Thoracic aorta (tissue), 2 donors: ENCODE measurements around the gene ASZ1. TPM values are rescaled to one million over a fixed set of nuclear protein-coding genes. Genes with fewer than 3 reads are reported as not detected.
A peak's percentile ranks its signal among the peaks of the same experiment; 100 is the strongest.

Source experiments
- ATAC-seq: fragments of 150-250 bp; one replicate; pipeline ENCODE4 v1.8.0; 2017; ENCODE audit warnings: low read depth; ENCODE audit not compliant: insufficient number of reproducible peaks, low FRiP score
- DNase-seq: peaks from one replicate; pipeline ENCODE4 v3.0.0-alpha.2; 2020; ENCODE audit warnings: low spot score
- H3K27ac ChIP-seq, 2 donors: fragments of 200-600 bp; sonication (generic); 1 replicate in 1 of 2; 2 replicates in 1 of 2; pipeline ENCODE4 v1.5.1; 2016; ENCODE audit warnings: mild to moderate bottlenecking in 2 of 2, moderate library complexity in 2 of 2
- H3K27me3 ChIP-seq: fragments of 200-600 bp; sonication (generic); replicated peaks from 2 replicates; pipeline ENCODE4 v1.6.0; 2016; ENCODE audit warnings: mild to moderate bottlenecking; ENCODE audit not compliant: insufficient read depth
- H3K36me3 ChIP-seq: fragments of 200-600 bp; sonication (generic); one replicate; pipeline ENCODE4 v1.5.1; 2016
- H3K4me1 ChIP-seq, 2 donors: fragments of 200-600 bp; sonication (generic); 1 replicate in 1 of 2; 2 replicates in 1 of 2; pipeline versions ENCODE4 v1.5.1 to v1.6.0; 2016; ENCODE audit warnings: low read depth in 2 of 2, mild to moderate bottlenecking in 1 of 2; ENCODE audit not compliant: control insufficient read depth in 1 of 2
- H3K4me3 ChIP-seq: fragments of 200-600 bp; sonication (generic); 2 replicates; pipeline ENCODE4 v1.5.1; 2016; ENCODE audit warnings: mild to moderate bottlenecking
- H3K9me3 ChIP-seq: fragments of 200-600 bp; sonication (generic); 2 replicates; pipeline ENCODE4 v1.5.1; 2016
- CTCF ChIP-seq: fragments of 200-600 bp; sonication (generic); IDR thresholded peaks from one replicate; pipeline ENCODE4 v1.5.1; 2019; ENCODE audit warnings: antibody characterized with exemption
- total RNA-seq, 2 donors: library from RNA; depleted of rRNA; stranded (reverse); fragments of >200 nt; gene quantifications; one replicate each; pipeline versions ENCODE4 v1.1.0 to v1.2.3, GENCODE V29; 2016

The ASZ1 gene
- total RNA-seq, 2 donors from 2014 or later = not detected

- no peak for TF ChIP-seq CTCF
- Histone ChIP-seq H3K27ac (no peak overlapping the region), H3K36me3 (no peaks in the 10 kb centered on the region), H3K27me3 (no peaks in the 10 kb centered on the region), H3K4me3 (no peak overlapping the region), H3K9me3 (no peaks in the 10 kb centered on the region), H3K4me1 (no peaks in the 10 kb centered on the region)
- ATAC-seq = no peak
- no peak for DNase-seq
Observed at GRCh38 chr7:117459735-117460134, 32.4 kb upstream of the ASZ1 start.

DNA sequence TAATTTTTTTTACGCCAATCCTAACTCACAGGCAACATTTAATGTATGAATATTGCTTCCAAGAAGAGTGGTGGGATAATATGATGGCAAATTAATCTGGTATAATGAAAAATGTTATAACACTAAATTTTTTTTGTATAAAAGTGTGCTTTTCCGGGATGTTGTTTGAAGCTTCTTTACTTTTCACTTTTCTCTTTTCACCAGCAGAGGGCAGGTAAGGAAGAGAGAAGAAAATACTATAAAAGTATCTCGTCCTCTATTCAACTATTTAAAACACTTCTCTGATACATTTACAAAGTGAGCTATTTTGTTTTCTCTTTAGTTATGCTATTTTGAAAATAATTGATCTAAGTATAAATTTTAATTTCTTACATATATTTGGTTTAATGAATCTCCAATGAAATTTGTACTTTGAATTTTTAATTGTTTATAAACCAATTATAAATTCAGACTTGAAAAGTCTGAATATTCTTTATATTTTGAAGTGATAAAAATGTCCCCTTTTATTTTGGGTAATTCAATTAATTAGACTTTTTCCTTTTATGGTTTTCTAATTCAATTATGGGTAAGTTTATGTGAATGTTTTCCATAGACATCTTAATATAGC is 31.8 kb upstream of the ASZ1 start:
- no peak for DNase-seq
- no peak overlapping the region for H3K4me3 ChIP-seq
- no peaks in the 10 kb centered on the region for H3K9me3 ChIP-seq
- TF ChIP-seq CTCF = peak; percentile 37
- ATAC-seq = no peak
- H3K4me1 ChIP-seq = no peaks in the 10 kb centered on the region
- no peak overlapping the region for H3K27ac ChIP-seq
- H3K36me3 ChIP-seq = no peaks in the 10 kb centered on the region
- H3K27me3 ChIP-seq = no peaks in the 10 kb centered on the region

- H3K9me3 ChIP-seq = no peaks in the 10 kb centered on the region
- TF ChIP-seq CTCF = no peak
- H3K27ac ChIP-seq = no peak overlapping the region
- no peaks in the 10 kb centered on the region for H3K36me3 ChIP-seq
- no peak for ATAC-seq
- no peaks in the 10 kb centered on the region for H3K27me3 ChIP-seq
- H3K4me1 ChIP-seq = no peaks in the 10 kb centered on the region
- DNase-seq = no peak
- no peak overlapping the region for H3K4me3 ChIP-seq
Observed at GRCh38 chr7:117448655-117449054, 21.4 kb upstream of the ASZ1 start.

GRCh38 chr7:117446220-117446815 is 19.0 kb upstream of the ASZ1 start:
- ATAC-seq (no peak), DNase-seq (no peak)
- no peaks in the 10 kb centered on the region for H3K9me3 ChIP-seq
- no peak overlapping the region for H3K27ac ChIP-seq
- no peaks in the 10 kb centered on the region for H3K4me1 ChIP-seq
- no peak for TF ChIP-seq CTCF
- no peak overlapping the region for H3K4me3 ChIP-seq
- no peaks in the 10 kb centered on the region for H3K27me3 ChIP-seq
- no peaks in the 10 kb centered on the region for H3K36me3 ChIP-seq

- Histone ChIP-seq H3K4me1 (no peaks in the 10 kb centered on the region), H3K4me3 (no peak overlapping the region), H3K36me3 (no peaks in the 10 kb centered on the region), H3K27me3 (no peaks in the 10 kb centered on the region), H3K27ac (no peak overlapping the region), H3K9me3 (no peaks in the 10 kb centered on the region)
- ATAC-seq = no peak
- no peak for TF ChIP-seq CTCF
- DNase-seq = no peak
Observed at GRCh38 chr7:117445206-117445605, 17.9 kb upstream of the ASZ1 start.
